DMS53 treated with DMSO at 0.1 percent for 48 hours (cell line): ENCODE results near the gene PARD3.
"Not testable (repeated sequence)": the region's sequence is repeated elsewhere in the genome, so short reads cannot be mapped to it uniquely, and the experiment has no call there.

Experiments used
- DNase-seq: peaks from one replicate; lab custom pipeline; 2025; ENCODE audit not compliant: unreplicated experiment; lab: John Stamatoyannopoulos, UW

The PARD3 gene

GRCh38 chr10:34290412-34291081 lies 524.5 kb downstream of the PARD3 start:
- no peak for DNase-seq

- DNase-seq, result no peak
These were observed 526.5 kb downstream of the PARD3 start for GRCh38 chr10:34288634-34289033.

- DNase-seq, result no peak
These were observed 528.9 kb downstream of the PARD3 start for GRCh38 chr10:34286136-34286739.

- DNase-seq, result no peak
These were observed 533.2 kb downstream of the PARD3 start for GRCh38 chr10:34281661-34282582.

GRCh38 chr10:34280599-34281374 lies 534.3 kb downstream of the PARD3 start:
- no peak for DNase-seq

- DNase-seq, result no peak
These were observed 539.4 kb downstream of the PARD3 start for GRCh38 chr10:34275626-34276130.

GRCh38 chr10:34274906-34275305 lies 540.2 kb downstream of the PARD3 start:
- DNase-seq, result no peak

GRCh38 chr10:34273340-34273739 lies 541.8 kb downstream of the PARD3 start:
- DNase-seq, result no peak

- no peak for DNase-seq
These were observed 542.8 kb downstream of the PARD3 start for GRCh38 chr10:34272316-34272715.

- not testable (repeated sequence) for DNase-seq
These were observed 546.7 kb downstream of the PARD3 start for GRCh38 chr10:34268410-34268809.

- DNase-seq, result no peak
These were observed 552.1 kb downstream of the PARD3 start for GRCh38 chr10:34262985-34263384.

GRCh38 chr10:34260904-34261303 lies 554.2 kb downstream of the PARD3 start:
- DNase-seq, result no peak

- DNase-seq, result no peak
These were observed 558.9 kb downstream of the PARD3 start for GRCh38 chr10:34256216-34256615.

- no peak for DNase-seq
These were observed 560.1 kb downstream of the PARD3 start for GRCh38 chr10:34255035-34255434.

- DNase-seq, result no peak
These were observed 560.5 kb downstream of the PARD3 start for GRCh38 chr10:34254596-34254995.

- peak; percentile 75 for DNase-seq
These were observed 563.0 kb downstream of the PARD3 start for GRCh38 chr10:34252111-34252510.

- no peak for DNase-seq
These were observed 563.9 kb downstream of the PARD3 start for GRCh38 chr10:34251177-34251576.

GRCh38 chr10:34250722-34251121 lies 564.4 kb downstream of the PARD3 start:
- no peak for DNase-seq

- DNase-seq, result no peak
These were observed 565.5 kb downstream of the PARD3 start for GRCh38 chr10:34249634-34250033.

- no peak for DNase-seq
These were observed 567.5 kb downstream of the PARD3 start for GRCh38 chr10:34247560-34247959.
